Middle frontal gyrus (tissue), 1 donor: ENCODE results near the gene RBMS3.

Experiments used
- DNase-seq: peaks from one replicate; pipeline ENCODE4 v3.0.0-alpha.2; 2015; ENCODE audit warnings: low spot score; ENCODE audit errors: extremely low spot score

RBMS3 gene

GRCh38 chr3:29924783-29925561, 644.1 kb downstream of the RBMS3 start:
- no peak for DNase-seq

- no peak for DNase-seq
These were observed 645.5 kb downstream of the RBMS3 start for GRCh38 chr3:29926378-29926777.

- DNase-seq: no peak
These were observed 651.9 kb downstream of the RBMS3 start for GRCh38 chr3:29932696-29933325.

- DNase-seq: no peak
These were observed 653.1 kb downstream of the RBMS3 start for GRCh38 chr3:29933802-29934490.

- DNase-seq: no peak
These were observed 653.9 kb downstream of the RBMS3 start for GRCh38 chr3:29934751-29935150.

GRCh38 chr3:29936054-29936453, 655.2 kb downstream of the RBMS3 start:
- DNase-seq: no peak

GRCh38 chr3:29936766-29937165, 655.9 kb downstream of the RBMS3 start:
- no peak for DNase-seq

- DNase-seq: no peak
These were observed 656.3 kb downstream of the RBMS3 start for GRCh38 chr3:29937185-29937584.

GRCh38 chr3:29940759-29941323, 660.0 kb downstream of the RBMS3 start:
- no peak for DNase-seq

- DNase-seq: no peak
These were observed 661.4 kb downstream of the RBMS3 start for GRCh38 chr3:29942297-29942696.

- no peak for DNase-seq
These were observed 668.3 kb downstream of the RBMS3 start for GRCh38 chr3:29949131-29949530.

GRCh38 chr3:29949940-29950616, 669.2 kb downstream of the RBMS3 start:
- no peak for DNase-seq

GRCh38 chr3:29952431-29952830, 671.6 kb downstream of the RBMS3 start:
- DNase-seq: no peak

GRCh38 chr3:29955413-29955812, 674.5 kb downstream of the RBMS3 start:
- DNase-seq: no peak

GRCh38 chr3:29958816-29959215, 677.9 kb downstream of the RBMS3 start:
- no peak for DNase-seq

- DNase-seq: no peak
These were observed 691.0 kb downstream of the RBMS3 start for GRCh38 chr3:29971895-29972294.

- DNase-seq: no peak
These were observed 691.6 kb downstream of the RBMS3 start for GRCh38 chr3:29972320-29972993.

- no peak for DNase-seq
These were observed 692.9 kb downstream of the RBMS3 start for GRCh38 chr3:29973763-29974162.

GRCh38 chr3:29976871-29977270, 696.0 kb downstream of the RBMS3 start:
- no peak for DNase-seq

- DNase-seq: no peak
These were observed 696.5 kb downstream of the RBMS3 start for GRCh38 chr3:29977360-29977759.

- no peak for DNase-seq
These were observed 697.2 kb downstream of the RBMS3 start for GRCh38 chr3:29978036-29978435.
